DMS53 treated with DMSO at 0.1 percent for 48 hours (cell line): ENCODE data around the gene SERPINB10.
"Not testable (repeated sequence)": the region's sequence is repeated elsewhere in the genome, so short reads cannot be mapped to it uniquely, and the experiment has no call there.

ENCODE experiments used
- DNase-seq: peaks from one replicate; lab custom pipeline; 2025; ENCODE audit not compliant: unreplicated experiment; lab: John Stamatoyannopoulos, UW

Gene SERPINB10

DNA sequence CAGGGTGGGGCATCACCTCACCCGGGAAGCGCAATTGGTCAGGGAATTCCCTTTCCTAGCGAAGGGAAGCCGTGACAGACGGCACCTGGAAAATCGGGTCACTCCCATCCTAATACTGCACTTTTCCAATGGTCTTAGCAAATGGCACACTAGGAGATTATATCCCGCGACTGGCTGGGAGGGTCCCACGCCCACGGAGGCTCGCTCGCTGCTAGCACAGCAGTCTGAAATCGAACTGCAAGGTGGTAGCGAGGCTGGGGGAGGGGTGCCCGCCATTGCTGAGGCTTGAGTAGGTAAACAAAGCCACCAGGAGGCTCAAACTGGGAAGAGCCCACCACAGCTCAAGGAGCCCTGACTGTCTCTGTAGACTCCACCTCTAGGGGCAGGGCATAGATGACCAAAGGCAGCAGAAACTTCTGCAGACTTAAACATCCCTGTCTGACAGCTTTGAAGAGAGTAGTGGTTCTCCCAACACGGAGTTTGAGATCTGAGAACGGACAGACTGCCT lies 32.8 kb downstream of the SERPINB10 start:
- not testable (repeated sequence) for DNase-seq

DNA sequence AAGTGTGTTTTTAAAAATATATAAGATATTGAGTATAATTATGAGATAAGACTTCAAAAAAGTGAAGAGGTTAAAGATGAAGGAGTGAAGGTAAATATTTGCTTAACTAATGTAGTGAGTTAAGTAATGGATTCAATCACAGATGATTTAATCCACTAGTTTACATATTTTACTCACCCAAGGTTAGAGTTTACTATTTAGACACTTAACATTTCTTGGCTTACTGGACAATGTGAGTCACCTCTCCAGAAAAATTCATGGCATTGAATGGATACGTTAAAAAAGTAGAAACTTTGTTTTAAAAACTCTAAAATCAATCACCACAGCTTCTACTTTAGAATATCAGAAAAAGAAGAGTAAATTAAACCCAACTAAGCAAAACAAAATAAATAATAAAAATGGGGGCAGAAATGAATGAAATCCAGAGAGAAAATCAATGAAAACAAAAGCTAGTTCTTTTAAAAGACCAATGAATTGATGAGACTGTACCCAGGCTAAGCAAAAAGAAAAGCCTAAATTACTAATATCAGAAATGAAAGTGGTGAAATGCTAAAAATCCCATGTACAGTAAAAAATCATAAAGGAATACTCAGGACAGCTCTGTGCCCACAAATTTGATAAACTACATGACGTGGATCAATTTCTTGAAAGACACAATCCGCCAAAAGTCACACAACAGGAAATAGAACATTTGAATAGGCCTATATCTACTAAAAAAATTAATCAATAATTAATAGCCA lies 39.5 kb downstream of the SERPINB10 start:
- DNase-seq = no peak

DNA sequence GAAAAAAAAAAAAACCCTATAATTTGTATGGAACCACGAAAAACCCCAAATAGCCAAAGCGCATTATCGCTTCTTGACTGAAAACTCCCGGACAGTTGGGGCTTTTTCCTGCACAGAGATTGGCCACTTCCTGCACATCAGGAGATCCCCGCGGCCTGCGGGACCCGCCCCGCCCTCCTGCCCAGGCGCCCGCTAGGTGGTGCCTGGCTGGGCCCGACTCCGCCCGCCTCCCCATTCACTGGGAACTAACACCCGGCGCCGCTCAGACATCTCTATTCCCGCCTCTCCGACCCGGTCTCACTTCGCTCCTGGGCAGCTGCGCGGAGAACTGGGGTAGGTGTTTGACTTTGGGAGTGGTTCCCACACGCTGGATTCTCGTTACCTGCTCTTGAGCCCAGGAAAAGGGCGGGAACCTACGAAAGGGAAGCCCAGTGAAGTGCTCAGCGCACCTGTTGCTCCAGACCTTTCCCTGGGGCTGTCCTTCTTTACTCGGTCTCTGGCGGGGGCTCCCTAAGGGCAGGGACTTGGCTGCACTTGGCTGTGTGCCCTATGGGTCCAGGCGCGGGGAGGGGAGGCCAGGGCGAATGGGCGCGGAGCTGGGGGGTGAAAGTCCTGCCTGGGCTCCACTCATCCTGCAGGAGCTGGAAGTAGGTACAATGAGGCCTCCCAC lies 41.4 kb downstream of the SERPINB10 start, which contains the start of gene HMSD:
Gene HMSD (plus strand): TSS at position 234 of the 670 bp plus-strand sequence. CDS start 4,155 bp downstream, outside the sequence.
- DNase-seq = peak; percentile 96

DNA sequence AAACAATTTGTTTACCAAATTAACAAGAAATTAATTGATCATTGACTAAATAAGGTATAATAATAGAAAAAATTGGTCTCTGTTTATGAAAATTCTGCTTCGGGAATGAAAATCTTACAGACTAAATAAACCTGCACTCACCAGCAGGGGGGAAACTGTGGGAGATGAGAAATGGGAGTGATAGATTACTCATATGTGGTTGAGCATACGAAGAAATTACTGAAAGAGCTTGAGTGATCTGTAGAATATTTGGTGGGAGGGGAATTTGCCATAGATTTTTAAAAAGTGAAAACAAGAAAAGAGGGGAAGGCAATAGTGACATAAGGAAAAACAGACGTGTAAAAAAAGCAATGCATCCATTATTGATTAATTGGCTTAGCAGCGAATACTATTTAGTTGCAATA lies 43.5 kb downstream of the SERPINB10 start:
- no peak for DNase-seq

DNA sequence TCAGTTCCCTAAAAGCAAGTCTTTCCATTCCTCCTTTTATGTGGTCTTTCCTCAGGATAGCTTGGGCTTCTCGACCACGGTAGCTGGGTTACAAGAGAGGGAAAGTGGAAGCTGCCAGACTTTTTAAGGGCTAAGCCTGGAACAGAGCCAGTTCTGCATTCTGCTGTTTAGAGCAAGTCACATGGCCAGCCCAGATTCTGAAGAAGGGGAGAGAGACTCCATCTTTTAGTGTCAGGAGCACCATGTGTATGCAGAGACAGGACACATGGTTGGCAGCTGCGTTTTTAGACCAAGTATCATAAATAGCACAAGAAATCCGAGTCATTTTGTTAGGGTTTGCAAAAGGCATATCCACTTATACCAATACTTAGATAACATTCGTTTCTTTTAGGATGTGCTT lies 46.1 kb downstream of the SERPINB10 start:
- DNase-seq = no peak

DNA sequence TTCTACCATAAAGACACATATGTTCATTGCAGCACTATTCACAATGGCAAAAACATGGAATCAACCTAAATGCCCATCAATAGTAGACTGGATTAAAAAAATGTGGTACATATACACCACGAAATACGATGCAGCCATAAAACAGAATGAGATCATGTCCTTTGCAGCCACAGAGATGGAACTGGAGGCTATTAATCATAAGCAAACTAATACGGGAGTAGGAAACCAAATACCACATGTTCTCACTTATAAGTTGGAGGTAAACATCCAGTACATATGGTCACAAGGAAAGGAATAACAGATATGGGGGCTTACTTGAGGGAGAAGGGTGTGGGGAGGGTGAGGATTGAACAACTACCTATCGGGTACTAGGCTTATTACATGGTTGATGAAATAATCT lies 49.0 kb downstream of the SERPINB10 start:
- no peak for DNase-seq

DNA sequence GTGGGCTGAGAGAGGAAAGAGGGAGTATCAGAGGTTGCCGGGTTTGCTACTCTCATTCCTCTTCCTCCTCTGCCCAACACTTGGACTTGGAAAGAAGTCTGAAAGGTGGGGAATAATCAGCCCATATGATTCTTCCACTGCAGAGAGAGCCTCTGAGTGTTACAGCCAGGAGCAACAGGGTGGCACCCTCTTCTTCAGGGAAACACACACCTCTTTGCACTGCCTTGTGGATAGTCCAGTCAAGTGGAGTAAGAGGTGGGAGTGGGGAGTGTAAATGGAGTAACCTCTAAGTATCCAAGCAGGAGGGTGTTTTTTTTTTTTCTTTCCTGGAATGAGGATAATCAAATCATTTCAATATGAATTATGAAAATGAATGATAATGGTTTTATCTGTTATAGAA lies 53.1 kb downstream of the SERPINB10 start:
- DNase-seq = no peak

DNA sequence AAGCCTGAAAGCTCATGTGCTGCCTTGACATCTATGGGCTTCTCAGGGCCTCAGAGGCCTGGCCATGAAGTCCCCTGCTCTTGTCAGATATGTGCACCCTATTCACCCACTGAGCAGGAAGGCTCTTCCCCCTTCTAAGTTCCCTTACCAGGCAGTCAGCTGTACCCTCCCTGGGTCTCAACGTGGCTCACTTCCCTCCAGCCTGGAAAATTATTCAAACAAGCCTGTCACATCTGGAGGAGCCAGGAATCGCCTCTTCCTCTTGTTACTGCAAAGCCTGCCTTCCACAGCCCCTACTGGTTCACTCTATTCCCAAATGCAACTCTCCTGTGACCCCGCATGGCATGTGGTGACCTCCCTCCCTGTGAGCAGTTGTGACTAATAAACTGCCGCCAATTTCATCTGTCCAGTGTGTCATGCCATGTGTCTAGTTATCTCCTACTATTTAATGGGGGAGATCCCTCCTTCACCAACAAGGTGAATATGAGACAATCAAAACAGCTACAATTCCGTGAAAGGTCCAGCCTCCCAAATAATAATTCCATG lies 53.8 kb downstream of the SERPINB10 start:
- no peak for DNase-seq

DNA sequence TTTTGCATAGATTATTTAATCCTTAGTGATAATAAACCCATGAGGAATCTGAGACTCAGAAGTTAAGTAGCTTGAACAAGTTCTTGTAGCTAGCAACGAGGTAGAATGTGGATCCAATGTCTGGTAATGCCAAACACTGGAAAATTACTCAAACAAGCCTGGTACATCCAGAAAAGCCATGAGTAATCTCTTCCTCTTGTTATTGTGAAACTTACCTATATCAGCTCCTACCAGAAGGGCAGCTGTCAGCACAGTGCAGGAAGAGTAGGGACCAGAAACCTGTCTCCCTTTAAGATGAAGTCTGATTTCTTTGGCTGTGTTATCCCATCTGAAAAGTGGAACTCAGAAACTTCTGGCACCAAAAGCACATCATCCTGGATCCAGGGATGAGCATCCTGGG lies 54.4 kb downstream of the SERPINB10 start:
- DNase-seq = no peak

DNA sequence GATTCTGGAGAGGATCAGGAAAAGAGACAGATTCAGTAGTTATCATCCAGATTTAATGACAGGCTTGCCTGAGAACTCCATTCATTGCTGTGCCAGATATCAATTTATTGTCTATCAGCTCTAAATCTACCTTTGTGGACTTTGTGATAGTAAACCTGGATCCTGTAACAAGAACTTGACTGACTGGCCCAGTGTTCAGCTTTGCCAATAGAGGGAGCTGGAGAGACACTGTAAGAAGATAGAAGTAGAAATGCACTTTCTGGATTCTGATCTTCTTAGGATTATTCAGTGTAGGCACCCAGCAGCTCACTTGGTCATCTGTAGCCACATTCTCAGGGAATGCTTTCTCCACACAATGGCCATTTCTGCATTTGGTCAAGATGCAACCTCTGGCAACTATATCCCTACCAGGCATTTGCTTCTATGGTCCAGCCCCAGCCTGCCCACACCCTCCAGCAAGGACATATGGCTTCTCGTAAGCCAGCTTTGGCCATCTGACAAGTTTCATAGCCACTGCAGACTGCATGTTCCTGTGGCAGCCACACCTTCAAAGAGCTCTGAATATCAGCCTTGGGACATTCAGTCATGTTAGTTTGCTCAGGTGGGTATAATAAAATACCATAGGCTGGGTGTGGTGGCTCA lies 56.0 kb downstream of the SERPINB10 start:
- peak; percentile 79 for DNase-seq

DNA sequence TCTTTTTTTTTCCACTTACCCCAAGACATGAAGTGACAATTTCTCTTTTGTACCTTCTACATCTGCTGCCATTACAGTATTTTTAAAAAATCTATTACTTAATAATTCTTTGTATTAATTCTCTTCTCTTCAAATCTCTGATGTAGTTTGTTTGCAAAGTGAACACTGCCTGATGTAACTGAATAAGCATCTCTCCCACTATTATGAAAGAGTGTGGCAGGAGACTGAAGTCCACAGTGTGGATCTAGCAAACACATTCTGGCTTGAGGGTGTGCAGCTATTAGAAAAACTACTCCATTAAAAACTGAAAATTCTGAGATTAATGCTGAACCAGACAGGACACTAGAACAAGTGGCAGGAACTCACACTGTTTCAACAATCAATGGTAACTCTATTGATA lies 57.1 kb downstream of the SERPINB10 start:
- no peak for DNase-seq

DNA sequence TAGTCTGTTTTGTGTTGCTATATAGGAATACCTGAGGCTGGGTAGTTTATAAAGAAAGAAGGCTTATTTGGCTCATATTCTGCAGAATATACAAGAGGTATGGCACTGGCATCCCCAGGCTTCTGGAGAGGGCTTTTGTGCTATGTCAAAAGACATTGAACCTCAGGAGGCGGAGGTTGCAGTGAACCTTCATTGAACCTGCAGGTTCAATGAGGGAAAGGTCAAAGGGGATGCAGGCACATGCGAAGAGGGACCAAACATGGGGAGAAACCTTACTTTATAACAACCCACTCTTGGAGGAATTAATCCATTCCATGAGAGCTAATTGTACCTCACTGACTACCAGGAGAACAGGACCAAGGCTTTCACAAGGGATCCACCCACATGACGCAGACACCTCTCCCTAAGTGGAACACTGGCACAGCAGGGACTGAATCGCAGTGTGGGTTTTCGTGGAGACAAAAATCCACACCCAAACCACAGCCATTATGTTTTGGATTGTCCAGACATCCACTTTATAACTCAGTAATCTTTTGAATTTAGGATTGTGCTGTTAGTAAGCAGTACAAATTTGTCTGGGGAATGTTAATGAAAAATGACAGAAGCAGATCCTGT lies 58.1 kb downstream of the SERPINB10 start:
- DNase-seq = no peak

DNA sequence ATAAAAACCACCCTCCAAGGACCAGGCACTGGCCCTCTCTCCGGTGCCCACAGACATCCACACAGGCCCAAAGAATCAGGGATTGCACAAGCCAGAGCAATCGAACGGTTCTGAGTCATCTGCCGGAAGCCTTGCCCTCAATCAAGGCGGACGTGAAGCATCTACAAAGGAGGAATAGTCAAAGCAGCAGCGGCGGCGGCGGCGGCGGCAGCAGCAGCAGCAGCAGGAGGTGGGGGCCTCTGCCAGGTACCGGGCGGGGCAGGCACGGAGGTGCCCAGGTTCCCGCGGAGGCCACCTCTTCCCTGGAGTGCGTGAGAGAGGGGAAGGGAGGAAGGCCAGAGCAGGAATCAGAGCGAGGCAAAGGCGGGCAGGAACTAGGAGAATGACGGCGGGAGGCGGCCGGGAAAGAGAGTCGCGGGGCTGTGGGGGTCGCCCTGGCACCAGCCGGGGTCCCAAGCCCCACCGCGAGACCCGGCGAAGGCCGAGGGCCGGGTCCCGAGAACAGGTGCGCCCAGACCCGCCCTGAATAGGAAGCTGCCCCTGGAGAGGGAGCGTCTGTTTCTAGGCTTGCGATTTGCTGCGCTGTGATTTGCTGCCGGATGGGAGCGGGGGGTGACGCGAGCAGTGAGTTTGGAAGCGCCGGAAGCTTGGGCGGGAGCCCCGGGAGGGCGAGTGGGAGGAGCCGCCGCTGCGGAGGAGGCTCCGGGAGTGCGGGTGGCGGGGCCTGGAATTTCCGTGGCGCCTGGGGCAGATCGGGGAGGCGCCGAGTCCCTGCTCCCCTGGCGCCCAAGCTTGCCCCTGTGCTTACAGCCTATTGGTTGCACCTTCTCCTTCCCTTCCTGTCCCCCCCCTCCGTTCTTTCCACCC lies 62.4 kb downstream of the SERPINB10 start, which contains the start of gene SERPINB8:
Gene SERPINB8 (plus strand): TSS at position 140 of the 867 bp plus-strand sequence. CDS start 8,228 bp downstream, outside the sequence.
- peak; percentile 97 for DNase-seq

DNA sequence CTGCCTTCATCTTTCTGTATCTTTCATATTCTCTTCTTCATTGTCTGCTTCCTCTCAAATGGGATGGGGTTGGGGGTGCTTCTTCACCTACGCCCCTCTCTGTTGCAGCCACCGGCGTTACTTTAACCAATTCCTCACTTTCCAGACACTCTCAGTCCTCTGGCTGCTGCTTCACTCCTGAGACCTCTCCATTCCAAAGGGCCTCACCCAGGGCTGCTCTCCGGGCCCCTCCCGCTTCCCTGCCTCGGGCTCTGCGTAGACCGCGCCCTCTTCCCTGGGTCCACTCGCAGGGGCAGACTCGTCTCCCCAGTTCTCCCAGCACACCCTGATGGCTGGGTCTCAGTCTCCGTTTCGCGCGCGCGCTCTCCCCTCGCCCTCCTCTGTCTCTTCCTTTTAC lies 63.0 kb downstream of the SERPINB10 start:
- peak; percentile 70 for DNase-seq

DNA sequence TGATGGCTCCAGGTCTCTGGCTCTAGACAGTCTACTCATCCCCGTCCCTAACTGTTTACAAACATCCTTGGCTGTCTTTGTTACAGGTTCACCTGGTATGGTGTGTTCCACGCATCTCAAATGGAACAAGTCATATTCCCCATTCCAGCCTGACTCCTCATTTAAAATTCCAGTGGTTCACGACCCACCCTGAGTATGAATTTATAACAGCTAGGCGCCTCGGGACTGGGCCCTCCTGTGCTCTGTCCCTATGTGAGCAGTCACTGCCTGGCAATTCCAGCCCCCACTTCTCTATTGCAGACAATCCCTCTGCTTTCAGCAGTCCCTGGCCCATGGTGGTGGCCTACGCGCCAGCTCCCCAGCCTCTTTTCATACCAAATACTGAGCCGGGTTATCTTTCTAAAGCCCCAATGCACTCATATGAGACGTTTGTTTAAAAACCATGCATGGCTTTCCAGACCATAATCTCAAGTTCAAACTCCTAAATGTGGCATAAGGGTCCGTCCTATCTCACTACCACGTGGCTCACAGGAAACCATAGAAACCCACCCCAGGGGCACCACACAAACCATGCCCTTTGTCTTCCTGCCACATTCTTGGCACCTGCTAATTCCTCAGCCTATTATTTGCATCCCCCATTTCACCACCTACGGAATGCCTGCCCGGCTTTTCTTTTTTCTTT lies 63.7 kb downstream of the SERPINB10 start:
- DNase-seq = no peak

DNA sequence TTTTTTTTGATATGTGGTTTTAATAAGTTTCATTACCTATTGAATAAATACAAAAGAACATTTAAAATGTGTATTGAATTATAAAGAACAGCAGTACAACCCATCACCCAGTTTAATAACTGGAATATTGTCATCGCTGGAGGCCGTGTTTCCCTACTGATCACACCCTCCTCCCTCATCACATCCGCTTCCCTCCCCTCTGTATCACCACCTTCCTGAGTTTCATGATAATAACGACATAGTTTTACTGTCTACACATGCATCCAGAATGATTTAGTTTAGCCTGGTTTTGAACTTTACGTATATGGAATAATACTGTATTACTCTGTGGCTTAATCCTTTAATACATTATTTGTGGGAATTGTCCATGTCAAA lies 64.2 kb downstream of the SERPINB10 start:
- DNase-seq = no peak

DNA sequence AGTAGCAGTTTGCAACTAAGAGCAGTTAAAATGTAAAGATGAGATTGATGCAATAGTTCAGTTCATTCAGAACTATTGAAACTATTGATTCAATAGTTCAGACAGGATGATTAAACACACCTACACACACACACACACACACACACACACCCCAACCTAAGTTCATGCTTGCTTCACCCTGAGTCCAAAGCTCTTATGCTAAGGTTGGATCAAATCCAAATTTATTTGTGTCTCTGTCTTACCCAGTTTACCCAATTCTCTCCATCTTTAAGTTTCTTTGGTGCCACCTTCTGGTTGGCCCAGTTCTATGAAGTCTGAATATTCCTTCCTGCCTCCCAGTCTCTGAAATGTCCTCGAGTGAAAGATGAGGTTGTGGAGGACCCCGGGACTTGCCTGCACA lies 67.2 kb downstream of the SERPINB10 start:
- DNase-seq = peak; percentile 14

DNA sequence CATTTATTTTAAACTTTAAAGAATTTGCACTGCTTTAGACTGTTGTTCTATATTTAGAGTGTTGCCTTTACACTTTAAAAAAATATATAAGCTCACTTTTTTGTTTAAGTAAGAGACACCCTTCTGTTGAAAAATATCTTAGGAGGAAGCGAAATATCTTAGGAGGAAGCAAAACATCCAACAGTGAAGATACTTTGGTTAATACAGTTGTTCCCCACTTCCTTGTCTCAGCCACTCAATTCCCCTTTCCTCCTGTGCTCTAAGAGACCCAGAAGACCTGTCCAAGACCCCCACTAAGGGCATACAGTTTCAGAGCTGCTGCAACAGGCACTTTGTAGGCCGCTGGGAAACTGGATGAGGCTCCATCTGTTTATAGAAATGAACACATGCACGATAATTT lies 67.9 kb downstream of the SERPINB10 start:
- DNase-seq = no peak

DNA sequence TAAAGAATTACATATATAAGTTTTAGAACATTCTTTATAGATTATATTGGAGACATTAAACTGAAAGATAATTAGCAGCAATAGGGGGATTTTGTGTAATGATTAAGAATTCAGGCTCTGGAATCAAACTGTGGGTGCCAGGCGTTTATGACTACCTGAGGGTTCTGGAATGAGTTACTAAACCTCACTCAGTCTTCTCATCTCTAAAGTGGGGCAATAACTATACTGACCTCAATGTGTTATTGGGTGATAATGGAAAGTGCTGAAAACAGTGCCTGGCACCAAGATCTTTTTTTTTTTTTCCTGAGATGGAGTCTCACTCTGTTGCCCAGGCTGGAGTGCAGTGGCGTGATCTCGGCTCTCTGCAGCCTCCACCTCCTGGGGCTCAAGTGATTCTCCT lies 69.3 kb downstream of the SERPINB10 start:
- DNase-seq = no peak
